T-cell (primary cell): Measurements from ENCODE around the gene BEST3. TPM values are rescaled to one million over a fixed set of nuclear protein-coding genes. Genes with fewer than 3 reads are reported as not detected.

Experiments used
- ATAC-seq, 4 experiments: fragments of 200-7000 bp in 3 of 4; fragments of 150-1000 bp in 1 of 4; cut with Tn5 transposase; replicated peaks in 1 of 4; 1 replicate in 3 of 4; 2 replicates in 1 of 4; pipeline ENCODE4 v1.10.0; 2021; ENCODE audit warnings: moderate library complexity in 3 of 4, mild to moderate bottlenecking in 2 of 4, moderate number of reproducible peaks in 1 of 4
- CTCF ChIA-PET, 2 donors: fragments of 300-600 bp; sonication (Branson Sonifier 250); formaldehyde crosslinking; loops; one replicate each; lab custom pipeline; 2022; ENCODE audit warnings: antibody characterized with exemption in 2 of 2; lab: Charles Lee
- POLR2A ChIA-PET, 2 donors: fragments of 300-600 bp; sonication (Branson Sonifier 250); formaldehyde crosslinking; loops; one replicate each; lab custom pipeline; 2022; ENCODE audit warnings: antibody characterized with exemption in 2 of 2; lab: Charles Lee
- DNase-seq, 35 experiments: peaks; one replicate each; pipeline versions ENCODE4 v3.0.0 to v3.0.0-alpha.2; 2013 to 2023
- H3K27ac ChIP-seq: one replicate; pipeline ENCODE4 v1.5.1; 2013; ENCODE audit warnings: low read length
- H3K27me3 ChIP-seq, 2 experiments: replicated peaks in 1 of 2; 1 replicate in 1 of 2; 2 replicates in 1 of 2; pipeline versions ENCODE4 v1.6.1 to v1.7.0; 2013; ENCODE audit warnings: low read length in 1 of 2, mixed read lengths in 1 of 2; ENCODE audit not compliant: control insufficient read depth in 2 of 2, insufficient read depth in 2 of 2; ENCODE audit errors: extremely low read depth in 1 of 2
- H3K36me3 ChIP-seq, 2 donors: 1 replicate in 1 of 2; 2 replicates in 1 of 2; pipeline versions ENCODE4 v1.6.1 to v1.7.0; 2013; ENCODE audit warnings: low read length in 1 of 2; ENCODE audit not compliant: control insufficient read depth in 2 of 2, insufficient read depth in 1 of 2; ENCODE audit errors: extremely low read depth in 1 of 2
- H3K4me1 ChIP-seq, 2 experiments: 1 replicate in 1 of 2; 2 replicates in 1 of 2; pipeline versions ENCODE4 v1.6.1 to v1.7.0; 2013; ENCODE audit warnings: low read length in 2 of 2, mixed read lengths in 1 of 2; ENCODE audit not compliant: insufficient read depth in 2 of 2, control insufficient read depth in 1 of 2; ENCODE audit errors: extremely low read depth in 1 of 2
- H3K4me3 ChIP-seq, 2 donors: 1 replicate in 1 of 2; 2 replicates in 1 of 2; pipeline versions ENCODE4 v1.5.1 to v1.7.0; 2013; ENCODE audit warnings: mild to moderate bottlenecking in 2 of 2, low read length in 1 of 2, moderate library complexity in 1 of 2; ENCODE audit not compliant: control insufficient read depth in 1 of 2; ENCODE audit errors: extremely low read depth in 1 of 2
- H3K9me3 ChIP-seq: 2 replicates; pipeline ENCODE4 v1.7.0; 2013
- H3K27ac Mint-ChIP-seq, 2 donors: one replicate each; pipeline ENCODE4 v1.8.0; 2020 to 2021; ENCODE audit warnings: mild to moderate bottlenecking in 2 of 2, mixed read lengths in 2 of 2
- H3K27me3 Mint-ChIP-seq, 2 donors: one replicate each; pipeline ENCODE4 v1.8.0; 2021 to 2022; ENCODE audit warnings: mixed read lengths in 2 of 2
- H3K36me3 Mint-ChIP-seq: one replicate; pipeline ENCODE4 v1.8.0; 2021; ENCODE audit warnings: mixed read lengths
- H3K4me1 Mint-ChIP-seq, 3 donors: one replicate each; pipeline ENCODE4 v1.8.0; 2020 to 2022; ENCODE audit warnings: mixed read lengths in 3 of 3, mild to moderate bottlenecking in 1 of 3
- H3K4me3 Mint-ChIP-seq, 3 donors: one replicate each; pipeline ENCODE4 v1.8.0; 2020 to 2022; ENCODE audit warnings: mild to moderate bottlenecking in 3 of 3, mixed read lengths in 3 of 3, moderate library complexity in 3 of 3
- H3K9me3 Mint-ChIP-seq, 3 donors: one replicate each; pipeline ENCODE4 v1.8.0; 2020 to 2022; ENCODE audit warnings: mixed read lengths in 3 of 3
- WGBS: methylation state at CpG from one replicate; pipeline ENCODE4 v1.1.5; 2013; ENCODE audit warnings: missing lambda C conversion rate; ENCODE audit not compliant: insufficient coverage; 5-methylcytosine and 5-hydroxymethylcytosine counted together
- total RNA-seq, 35 experiments: library from RNA in 6 of 35; stranded (reverse) in 6 of 35; fragments of 120-200 nt in 1 of 35; gene quantifications; one replicate each; pipeline versions ENCODE4 v1.2.1 to v1.2.4 and lab custom pipeline; 2013 to 2026

Gene BEST3
- total RNA-seq, 5 donors from 2014 or later (not counting 1 experiment from before 2014, with no cell fraction given) = not detected

- no peak for ATAC-seq
- Mint-ChIP-seq H3K36me3 (no peaks in the 10 kb centered on the region), H3K27me3 (peaks cover 15 to 23% of the 10 kb centered on the region in 2 donors), H3K27ac (no peak overlapping the region), H3K4me1 (no peaks in the 10 kb centered on the region), H3K4me3 (no peak overlapping the region), H3K9me3 (no peaks in the 10 kb centered on the region)
- POLR2A ChIA-PET = interaction anchor here in 1 of 2 donors (0.6 kb wide), 1 partner anchor 362 kb away, joined by 4 read pairs; no protein-coding TSS in a partner anchor
- Histone ChIP-seq H3K27ac (no peak overlapping the region), H3K4me1 (no peaks in the 10 kb centered on the region), H3K4me3 (no peak overlapping the region), H3K27me3 (peaks cover 0 to 11% of the 10 kb centered on the region in 2 experiments), H3K36me3 (no peaks in the 10 kb centered on the region), H3K9me3 (no peaks in the 10 kb centered on the region)
- 71% methylated on average over 1 of the region's 4 CpGs for WGBS
- no peak for DNase-seq
- CTCF ChIA-PET = no interaction called here
Observed at GRCh38 chr12:69620077-69620476, 79.0 kb downstream of the BEST3 start.

DNA sequence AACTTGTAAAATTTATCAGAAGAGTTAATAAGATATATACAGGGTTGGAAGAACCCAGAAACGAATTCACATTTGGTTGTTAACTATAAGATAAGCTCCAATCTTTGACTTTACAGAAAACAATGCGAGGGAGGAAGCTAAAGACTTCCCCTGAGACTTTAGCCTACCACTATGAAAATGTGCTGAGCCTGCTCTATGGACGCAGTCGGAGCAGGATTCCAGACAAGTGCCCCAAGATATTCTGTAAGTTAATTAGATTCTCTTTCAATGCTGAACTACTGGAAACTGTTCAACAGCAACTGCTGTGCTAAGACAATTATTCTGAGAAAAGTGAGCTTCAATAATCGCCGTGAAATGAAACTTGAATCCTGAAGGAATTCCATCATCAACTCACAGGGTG lies 80.1 kb downstream of the BEST3 start:
- Mint-ChIP-seq H3K9me3 (no peaks in the 10 kb centered on the region), H3K4me3 (no peak overlapping the region), H3K27me3 (peaks cover 15 to 23% of the 10 kb centered on the region in 2 donors), H3K4me1 (no peaks in the 10 kb centered on the region), H3K27ac (no peak overlapping the region), H3K36me3 (no peaks in the 10 kb centered on the region)
- peaks cover 0 to 14% of the 10 kb centered on the region in 2 experiments for H3K27me3 ChIP-seq
- DNase-seq (no peak), ATAC-seq (no peak)
- no peak overlapping the region for H3K27ac ChIP-seq
- H3K9me3 ChIP-seq = no peaks in the 10 kb centered on the region
- POLR2A ChIA-PET = no interaction called here
- no CpG with 5 or more reads among the region's 6 CpGs for WGBS
- H3K4me1 ChIP-seq = no peaks in the 10 kb centered on the region
- CTCF ChIA-PET = interaction anchor here in 1 of 2 donors (0.6 kb wide), 1 partner anchor 879 kb away, joined by 3 read pairs; no protein-coding TSS in a partner anchor
- H3K36me3 ChIP-seq = no peaks in the 10 kb centered on the region
- H3K4me3 ChIP-seq = no peak overlapping the region

- WGBS = 85% methylated on average over 10 of the region's 14 CpGs
- Mint-ChIP-seq H3K4me1 (no peaks in the 10 kb centered on the region), H3K27me3 (peaks cover 13 to 20% of the 10 kb centered on the region in 2 donors), H3K9me3 (no peaks in the 10 kb centered on the region), H3K4me3 (no peak overlapping the region), H3K36me3 (no peaks in the 10 kb centered on the region), H3K27ac (no peak overlapping the region)
- H3K27ac ChIP-seq = no peak overlapping the region
- no peaks in the 10 kb centered on the region for H3K36me3 ChIP-seq
- CTCF ChIA-PET = no interaction called here
- POLR2A ChIA-PET = no interaction called here
- H3K4me3 ChIP-seq = no peak overlapping the region
- ATAC-seq (no peak), DNase-seq (no peak)
- H3K9me3 ChIP-seq = no peaks in the 10 kb centered on the region
- no peaks in the 10 kb centered on the region for H3K4me1 ChIP-seq
- H3K27me3 ChIP-seq = peaks cover 0 to 14% of the 10 kb centered on the region in 2 experiments
Observed at GRCh38 chr12:69616025-69616424, 83.1 kb downstream of the BEST3 start.

GRCh38 chr12:69613351-69613750 lies 85.8 kb downstream of the BEST3 start:
- no peaks in the 10 kb centered on the region for H3K36me3 Mint-ChIP-seq
- no peak overlapping the region for H3K4me3 Mint-ChIP-seq
- peaks cover 13 to 17% of the 10 kb centered on the region in 2 donors for H3K27me3 Mint-ChIP-seq
- H3K4me3 ChIP-seq = no peak overlapping the region
- H3K27me3 ChIP-seq = peaks cover 0 to 24% of the 10 kb centered on the region in 2 experiments
- H3K4me1 ChIP-seq = no peaks in the 10 kb centered on the region
- no peaks in the 10 kb centered on the region for H3K9me3 Mint-ChIP-seq
- H3K27ac ChIP-seq = no peak overlapping the region
- H3K4me1 Mint-ChIP-seq = peaks cover 0 to 6% (median 4%) of the 10 kb centered on the region in 3 donors
- H3K36me3 ChIP-seq = no peaks in the 10 kb centered on the region
- CTCF ChIA-PET = no interaction called here
- H3K27ac Mint-ChIP-seq = no peak overlapping the region
- POLR2A ChIA-PET = no interaction called here
- no peaks in the 10 kb centered on the region for H3K9me3 ChIP-seq
- ATAC-seq = no peak
- no peak for DNase-seq

DNA sequence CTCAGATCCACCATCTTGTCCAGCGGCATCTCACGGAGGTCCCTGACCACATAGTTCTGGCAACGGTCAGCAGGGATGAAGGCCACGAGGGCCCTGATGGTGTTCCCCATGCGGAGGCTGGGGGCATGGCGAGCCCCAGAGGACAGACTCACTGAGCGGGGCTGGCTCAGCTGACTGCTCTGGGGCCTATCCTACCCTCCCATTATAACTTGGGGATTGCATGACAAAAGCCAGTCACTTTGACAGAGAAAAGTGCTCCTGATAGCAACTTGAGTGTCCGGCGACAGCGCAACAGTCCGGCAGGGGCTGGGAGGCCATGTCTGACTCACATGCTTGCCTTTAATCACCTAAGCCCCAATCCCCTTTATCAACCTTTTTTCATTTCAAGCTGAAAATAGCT lies 88.4 kb downstream of the BEST3 start, which contains the start of gene LRRC10:
LRRC10 (minus strand) TSS at position 179 of the 400 bp plus-strand sequence; CDS start at position 110, 69 bp downstream.
- H3K4me3 ChIP-seq = no peak within 1 kb of the TSS
- H3K27me3 ChIP-seq = peaks cover 0 to 13% of the 10 kb centered on the region in 2 experiments
- WGBS = 92% methylated on average over 8 of the region's 11 CpGs
- no peaks in the 10 kb centered on the region for H3K4me1 ChIP-seq
- Mint-ChIP-seq H3K36me3 (no peaks in the 10 kb centered on the region), H3K9me3 (no peaks in the 10 kb centered on the region), H3K27me3 (peaks cover 6 to 8% of the 10 kb centered on the region in 2 donors), H3K4me1 (peaks cover 0 to 11% (median 4%) of the 10 kb centered on the region in 3 donors), H3K4me3 (no peak within 1 kb of the TSS), H3K27ac (no peak within 1 kb of the TSS)
- ChIA-PET POLR2A (interaction anchor here in 1 of 2 donors (0.6 kb wide), 2 partner anchors 59 to 336 kb away, joined by 3 to 4 read pairs; no protein-coding TSS in a partner anchor), CTCF (no interaction called here)
- ATAC-seq (no peak), DNase-seq (no peak)
- H3K36me3 ChIP-seq = no peaks in the 10 kb centered on the region
- no peak within 1 kb of the TSS for H3K27ac ChIP-seq
- H3K9me3 ChIP-seq = no peaks in the 10 kb centered on the region

- peaks cover 0 to 11% (median 4%) of the 10 kb centered on the region in 3 donors for H3K4me1 Mint-ChIP-seq
- H3K27ac Mint-ChIP-seq = no peak overlapping the region
- H3K4me1 ChIP-seq = no peaks in the 10 kb centered on the region
- no peak for DNase-seq
- H3K36me3 ChIP-seq = no peaks in the 10 kb centered on the region
- H3K4me3 ChIP-seq = no peak overlapping the region
- no peaks in the 10 kb centered on the region for H3K9me3 ChIP-seq
- H3K27me3 Mint-ChIP-seq = peaks cover 3 to 5% of the 10 kb centered on the region in 2 donors
- no peaks in the 10 kb centered on the region for H3K36me3 Mint-ChIP-seq
- H3K9me3 Mint-ChIP-seq = no peaks in the 10 kb centered on the region
- H3K27me3 ChIP-seq = peaks cover 0 to 13% of the 10 kb centered on the region in 2 experiments
- H3K4me3 Mint-ChIP-seq = no peak overlapping the region
- 94% methylated on average over 13 of the region's 15 CpGs for WGBS
- ChIA-PET POLR2A (interaction anchor here in 1 of 2 donors (0.6 kb wide), 1 partner anchor 59 kb away, joined by 3 read pairs; no protein-coding TSS in a partner anchor), CTCF (interaction anchor here in 1 of 2 donors (0.5 kb wide), 1 partner anchor 262 kb away, joined by 3 read pairs; no protein-coding TSS in a partner anchor)
- no peak overlapping the region for H3K27ac ChIP-seq
- no peak for ATAC-seq
Observed at GRCh38 chr12:69610126-69610525, 89.0 kb downstream of the BEST3 start.
